Left lobe of liver (tissue), 2 donors: ENCODE measurements around the gene WWP2. TPM values are rescaled to one million over a fixed set of nuclear protein-coding genes. Genes with fewer than 3 reads are reported as not detected.

Experiments
- ATAC-seq: fragments of 200-7000 bp; cut with Tn5 transposase; one replicate; pipeline ENCODE4 v1.9.1; 2020; ENCODE audit warnings: mild to moderate bottlenecking, moderate library complexity
- DNase-seq: peaks from one replicate; pipeline ENCODE4 v3.0.0-alpha.2; 2020; ENCODE audit warnings: low spot score
- total RNA-seq: library from RNA; stranded (reverse); gene quantifications from one replicate; pipeline ENCODE4 v1.2.1, GENCODE V29; 2021
- donor health status: DM: no; HTN: no; CAD: no; lungs with moderate emphysema.
- donor health status: DM: no; HTN: yes; CAD: no.

Gene WWP2
- total RNA-seq, 1 donor from 2014 or later, result 24.5 TPM

GRCh38 chr16:69883744-69884143, 121.6 kb downstream of the WWP2 start:
- ATAC-seq (no peak), DNase-seq (no peak)

DNA sequence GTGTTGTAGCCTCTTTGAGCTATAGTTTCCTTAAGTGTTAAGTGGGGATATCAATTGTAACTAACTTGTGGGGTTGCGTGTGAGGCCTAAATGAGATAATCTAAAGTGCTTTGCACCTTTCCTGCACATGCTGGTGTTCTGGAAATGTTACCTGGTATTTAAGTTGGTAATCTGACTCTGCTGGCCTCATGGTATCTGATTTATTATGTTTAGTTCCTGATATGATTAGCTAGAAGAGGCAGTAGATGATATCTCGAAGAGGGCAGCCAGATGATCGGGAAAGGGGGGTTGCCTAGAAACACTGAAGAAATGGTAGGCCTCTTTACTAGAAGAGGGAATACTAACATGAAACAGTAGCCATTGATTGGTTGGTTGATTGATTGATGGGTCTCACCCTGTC, 123.6 kb downstream of the WWP2 start:
- no peak for ATAC-seq
- DNase-seq, result no peak

DNA sequence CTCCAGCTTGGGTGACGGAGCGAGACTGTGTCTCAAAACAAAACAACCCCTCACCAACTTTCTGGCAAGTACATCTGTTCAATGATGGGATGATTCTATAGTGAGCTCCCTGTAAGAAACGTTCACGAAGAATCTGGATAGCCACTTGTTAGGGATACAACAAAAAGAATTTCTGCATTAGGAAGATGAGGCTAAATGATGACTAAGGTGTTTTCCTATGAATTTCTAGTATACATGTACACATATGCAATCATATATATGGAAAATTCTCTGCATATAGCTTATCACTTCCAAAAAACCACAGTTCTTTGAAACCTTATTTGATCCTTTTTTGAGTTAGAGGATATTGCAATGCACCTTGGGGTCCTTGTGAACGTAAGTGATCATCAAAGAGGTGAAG, 124.6 kb downstream of the WWP2 start:
- no peak for DNase-seq
- no peak for ATAC-seq

DNA sequence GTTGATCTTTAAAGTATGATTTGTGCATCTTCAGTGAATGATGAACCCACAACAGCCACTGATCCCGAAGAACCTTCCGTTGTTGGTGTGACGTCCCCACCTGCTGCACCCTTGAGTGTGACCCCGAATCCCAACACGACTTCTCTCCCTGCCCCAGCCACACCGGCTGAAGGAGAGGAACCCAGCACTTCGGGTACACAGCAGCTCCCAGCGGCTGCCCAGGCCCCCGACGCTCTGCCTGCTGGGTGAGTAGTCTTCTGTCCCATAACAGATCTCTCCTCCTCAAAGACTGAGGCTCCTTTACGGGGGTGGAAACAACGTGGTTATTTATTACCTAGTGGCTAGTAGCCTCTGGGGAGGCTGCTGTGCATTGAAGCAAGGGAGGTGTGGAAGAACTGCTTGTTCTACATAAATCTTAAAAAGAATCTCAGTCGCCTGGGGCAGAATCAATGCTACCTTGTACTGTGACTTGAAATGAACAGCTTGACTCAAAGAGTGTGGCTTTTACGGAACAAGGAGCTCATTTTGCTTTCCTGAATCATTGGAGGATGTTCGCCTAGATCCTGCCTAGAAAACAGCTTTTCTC, 126.0 kb downstream of the WWP2 start:
- ATAC-seq (no peak), DNase-seq (no peak)

DNA sequence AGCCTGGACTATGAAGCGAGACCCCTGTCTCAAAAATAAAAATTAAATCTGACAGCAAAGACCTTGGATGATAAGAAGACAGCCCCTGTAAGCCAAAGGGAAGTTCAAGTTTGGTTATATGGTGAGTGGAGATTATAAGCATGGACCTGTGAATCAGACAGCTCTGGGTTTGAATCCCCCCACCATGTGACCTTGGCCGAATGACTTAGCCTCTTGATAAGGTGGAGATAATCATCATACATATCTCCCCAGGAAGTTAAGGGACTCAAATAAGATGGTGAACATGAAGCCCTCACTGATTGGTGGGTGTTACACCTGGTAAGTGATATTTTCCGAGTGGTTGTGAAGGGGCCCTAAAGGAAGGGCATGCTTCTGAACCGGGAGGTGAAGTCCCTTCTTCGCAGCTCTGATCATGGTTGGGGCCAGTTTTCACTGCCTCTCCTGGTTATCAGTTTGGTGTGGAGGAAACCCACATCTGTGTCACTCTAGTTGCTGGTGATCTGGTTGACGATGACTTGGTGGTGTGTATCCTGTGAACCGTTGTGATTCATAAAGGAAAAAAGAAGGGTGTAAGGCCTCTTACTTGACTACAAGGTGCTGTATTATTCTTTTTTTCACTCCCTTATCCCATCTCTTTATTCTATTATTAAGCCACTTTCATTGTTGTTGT, 127.3 kb downstream of the WWP2 start:
- ATAC-seq, result no peak

GRCh38 chr16:69890114-69890891, 128.2 kb downstream of the WWP2 start:
- ATAC-seq (peak; percentile 83), DNase-seq (no peak)

More for the DNA sequence above, 127.3 kb downstream of the WWP2 start:
- DNase-seq, result no peak

DNA sequence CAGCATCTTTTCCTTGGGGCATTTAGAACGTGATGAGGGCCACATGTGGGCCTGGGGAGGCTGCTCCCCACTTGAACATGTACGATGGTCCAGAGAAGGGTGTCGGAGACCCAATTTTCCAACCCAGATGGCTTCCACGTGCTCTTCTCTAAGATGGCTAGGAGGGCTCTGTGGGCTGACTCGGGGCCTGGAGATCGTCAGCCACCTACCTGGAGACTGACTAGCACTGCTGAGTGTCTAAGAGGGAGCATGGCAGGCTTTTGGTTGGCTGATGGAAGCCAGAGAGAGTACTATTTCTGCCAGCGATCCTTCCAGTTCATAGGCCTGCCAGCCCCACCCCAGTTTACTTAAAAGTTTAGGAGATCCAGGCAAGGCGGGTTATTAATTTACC, 128.8 kb downstream of the WWP2 start:
- peak; percentile 7 for ATAC-seq
- DNase-seq, result no peak

DNA sequence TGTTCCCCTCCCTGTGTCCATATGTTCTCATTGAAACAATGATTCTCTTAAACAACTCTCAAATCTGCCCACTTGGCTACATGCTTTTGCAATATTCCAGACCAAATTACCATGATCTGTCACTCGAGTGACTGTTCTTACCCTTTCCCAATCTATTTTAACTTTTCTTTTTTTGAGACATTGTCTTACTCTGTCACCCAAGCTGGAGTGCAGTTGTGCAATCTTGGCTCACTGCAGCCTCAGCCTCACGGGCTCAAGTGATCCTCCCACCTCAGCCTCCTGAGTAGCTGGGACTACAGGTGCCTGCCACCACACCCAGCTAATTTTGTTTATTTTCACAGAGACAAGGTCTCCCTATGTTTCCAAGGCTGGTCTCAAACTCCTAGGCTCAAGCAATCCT, 130.2 kb downstream of the WWP2 start:
- DNase-seq (no peak), ATAC-seq (no peak)

DNA sequence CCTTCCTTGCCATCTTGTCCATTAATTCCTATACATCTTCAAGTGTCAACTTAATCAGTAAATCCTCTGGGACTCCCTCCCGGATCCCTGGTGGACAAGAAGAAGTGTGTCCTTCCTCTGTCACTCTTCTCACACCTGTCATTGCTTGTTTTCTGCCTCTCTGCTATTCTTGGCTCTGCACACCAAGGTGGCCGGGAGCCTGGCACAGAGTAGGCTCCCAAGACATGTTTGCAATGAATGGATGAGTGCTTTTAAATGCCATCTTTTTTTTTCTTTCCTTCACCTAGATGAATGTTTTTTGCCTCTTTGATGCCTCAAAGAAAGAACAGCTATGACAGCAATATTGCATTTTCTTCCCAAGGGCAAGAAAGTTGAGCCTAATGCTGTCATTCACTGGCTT, 131.0 kb downstream of the WWP2 start:
- ATAC-seq (no peak), DNase-seq (no peak)

DNA sequence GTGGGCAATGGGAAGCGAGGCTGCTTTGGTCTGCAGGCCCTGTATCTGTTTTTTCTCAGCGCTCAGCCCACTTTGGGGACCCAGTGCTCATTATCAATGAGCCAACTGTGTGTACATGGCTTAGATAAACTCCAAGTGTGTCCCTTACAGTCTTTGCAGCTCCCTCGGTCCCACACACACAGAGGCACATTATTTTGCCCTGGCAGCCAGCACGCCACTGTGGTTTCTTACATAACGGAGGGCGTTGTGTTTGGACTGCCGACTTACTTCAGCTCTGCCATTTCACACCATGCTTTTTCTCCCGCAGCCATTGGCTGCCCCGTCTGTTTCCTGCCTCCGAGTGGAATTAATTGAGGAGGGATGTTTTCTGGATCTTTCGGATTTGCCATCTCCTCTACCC, 132.5 kb downstream of the WWP2 start:
- ATAC-seq (no peak), DNase-seq (no peak)

GRCh38 chr16:69903865-69904415, 141.8 kb downstream of the WWP2 start:
- DNase-seq (no peak), ATAC-seq (no peak)

- no peak for ATAC-seq
- DNase-seq, result no peak
Measured at GRCh38 chr16:69904495-69905170, 142.5 kb downstream of the WWP2 start.

GRCh38 chr16:69905171-69905555, 143.0 kb downstream of the WWP2 start:
- DNase-seq (no peak), ATAC-seq (no peak)

DNA sequence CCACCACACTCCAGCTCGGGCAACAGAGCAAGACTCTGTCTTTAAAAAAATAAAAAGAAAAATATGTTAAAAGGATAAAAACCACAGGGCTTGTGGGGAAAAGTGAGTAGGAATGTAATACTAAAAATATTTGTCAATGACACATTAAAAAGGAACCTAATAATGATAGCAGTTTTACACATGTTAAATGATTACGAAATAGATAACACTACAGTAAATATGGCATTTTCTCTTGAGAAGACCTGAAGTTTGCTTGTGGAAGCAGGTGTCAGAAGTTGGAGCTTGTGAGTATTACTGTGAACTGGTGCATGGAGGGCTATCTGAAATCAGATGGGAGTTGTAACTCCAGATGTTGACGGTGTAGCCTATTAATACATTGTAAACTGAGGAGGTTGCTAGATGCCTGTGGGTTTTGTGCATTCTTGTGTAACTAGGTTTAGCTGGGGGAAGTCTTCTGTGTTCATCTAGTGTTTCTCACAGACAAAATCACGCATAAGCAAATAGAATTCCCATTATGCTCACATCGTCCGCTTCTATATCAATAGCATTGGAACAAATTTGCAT, 144.8 kb downstream of the WWP2 start:
- no peak for DNase-seq
- ATAC-seq, result no peak

GRCh38 chr16:69909043-69909442, 146.9 kb downstream of the WWP2 start:
- ATAC-seq, result no peak
- no peak for DNase-seq

- ATAC-seq, result peak; percentile 82
Measured at GRCh38 chr16:69909760-69910159, 147.6 kb downstream of the WWP2 start.

GRCh38 chr16:69910964-69911363, 148.8 kb downstream of the WWP2 start:
- DNase-seq (no peak), ATAC-seq (no peak)

More at GRCh38 chr16:69909760-69910159, 147.6 kb downstream of the WWP2 start:
- DNase-seq, result no peak

DNA sequence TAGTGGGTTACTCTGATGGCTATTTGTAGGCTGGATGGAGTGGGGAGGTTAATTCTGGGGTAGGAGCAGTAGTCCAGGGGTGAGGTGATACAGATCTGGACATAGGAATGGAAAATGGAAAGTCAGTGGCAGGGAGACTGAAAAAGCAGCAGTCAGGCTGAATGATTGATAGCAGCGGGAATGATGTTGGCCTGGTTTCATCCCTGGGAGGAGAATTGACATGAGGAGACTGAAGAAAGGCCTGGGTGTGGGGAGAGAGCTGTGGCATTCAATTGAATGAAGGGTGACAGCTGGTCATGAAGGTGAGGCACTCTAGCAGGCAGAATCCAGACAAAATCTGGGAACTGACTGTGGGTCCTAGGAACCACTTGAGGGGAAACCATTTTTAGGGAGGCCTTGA, 154.3 kb downstream of the WWP2 start:
- ATAC-seq, result no peak
- no peak for DNase-seq

- no peak for ATAC-seq
- no peak for DNase-seq
Measured at GRCh38 chr16:69917311-69917710, 155.2 kb downstream of the WWP2 start.

DNA sequence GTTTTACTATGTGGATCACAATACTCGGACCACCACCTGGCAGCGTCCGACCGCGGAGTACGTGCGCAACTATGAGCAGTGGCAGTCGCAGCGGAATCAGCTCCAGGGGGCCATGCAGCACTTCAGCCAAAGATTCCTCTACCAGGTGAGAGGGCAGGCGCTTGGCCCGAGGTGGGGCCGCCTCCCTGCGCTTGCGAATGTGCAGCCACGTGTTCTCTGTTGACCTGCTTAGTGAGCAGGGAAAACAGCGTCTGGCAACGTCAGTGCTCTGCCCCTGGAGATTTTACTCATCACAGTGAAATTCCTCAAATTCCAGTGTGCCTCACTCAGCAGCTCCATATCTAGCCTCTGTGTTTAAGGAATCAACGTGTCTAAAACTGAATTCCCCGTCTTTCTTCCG, 155.6 kb downstream of the WWP2 start:
- DNase-seq, result no peak
- peak; percentile 24 for ATAC-seq

GRCh38 chr16:69918241-69918640, 156.1 kb downstream of the WWP2 start:
- ATAC-seq, result no peak
- no peak for DNase-seq
